ENCODE measurements around the gene PHC3. TPM values are rescaled to one million over a fixed set of nuclear protein-coding genes. Genes with fewer than 3 reads are reported as not detected.
A peak's percentile ranks its signal among the peaks of the same experiment; 100 is the strongest.

Gene PHC3
- total RNA-seq, 1 experiment from 2014 or later: 55.4 TPM

DNA sequence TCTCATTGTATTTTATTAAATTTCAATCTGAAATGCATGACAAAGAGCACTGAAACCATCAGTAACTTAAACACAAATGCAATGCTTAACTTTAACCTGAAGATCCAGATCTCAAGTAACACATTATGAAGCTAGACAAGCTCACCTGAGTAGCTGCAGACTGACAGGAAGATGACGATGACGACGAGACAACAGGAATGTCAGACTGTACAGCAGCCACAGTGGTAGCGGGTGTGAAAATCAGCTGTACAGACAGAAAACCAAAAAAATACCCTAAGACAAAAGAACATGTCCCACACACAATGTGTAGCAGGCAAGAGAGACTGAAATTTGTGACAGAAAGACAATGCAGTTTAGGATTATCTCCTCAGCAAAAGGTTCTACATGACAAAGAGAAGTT lies 36.3 kb downstream of the PHC3 start:
- no peak overlapping the region for H3K4me3 ChIP-seq (ENCODE audit: low read depth, low read length, poor library complexity, severe bottlenecking)
- H3K27me3 ChIP-seq (replicated peaks; ENCODE audit: insufficient read depth, low read depth, low read length, poor library complexity): no peaks in the 10 kb centered on the region
- BruUV-seq (replicated peaks): no TSS peak
- CTCF ChIA-PET: no interaction called here
- intact Hi-C loops (cut with micrococcal nuclease; ENCODE audit: unreplicated experiment): no loop called here
- no peaks in the 10 kb centered on the region for H3K4me1 ChIP-seq (ENCODE audit: insufficient read depth, low read length, poor library complexity, severe bottlenecking)
- H3K36me3 ChIP-seq (ENCODE audit: insufficient read depth, low read length, poor library complexity, severe bottlenecking): peaks cover 32% of the 10 kb centered on the region
- no peak for TF ChIP-seq EZH2 (IDR thresholded peaks at IDR 0.05; ENCODE audit: borderline replicate concordance, low read depth, low read length, poor library complexity, severe bottlenecking)
- TF ChIP-seq, protein P1, sequence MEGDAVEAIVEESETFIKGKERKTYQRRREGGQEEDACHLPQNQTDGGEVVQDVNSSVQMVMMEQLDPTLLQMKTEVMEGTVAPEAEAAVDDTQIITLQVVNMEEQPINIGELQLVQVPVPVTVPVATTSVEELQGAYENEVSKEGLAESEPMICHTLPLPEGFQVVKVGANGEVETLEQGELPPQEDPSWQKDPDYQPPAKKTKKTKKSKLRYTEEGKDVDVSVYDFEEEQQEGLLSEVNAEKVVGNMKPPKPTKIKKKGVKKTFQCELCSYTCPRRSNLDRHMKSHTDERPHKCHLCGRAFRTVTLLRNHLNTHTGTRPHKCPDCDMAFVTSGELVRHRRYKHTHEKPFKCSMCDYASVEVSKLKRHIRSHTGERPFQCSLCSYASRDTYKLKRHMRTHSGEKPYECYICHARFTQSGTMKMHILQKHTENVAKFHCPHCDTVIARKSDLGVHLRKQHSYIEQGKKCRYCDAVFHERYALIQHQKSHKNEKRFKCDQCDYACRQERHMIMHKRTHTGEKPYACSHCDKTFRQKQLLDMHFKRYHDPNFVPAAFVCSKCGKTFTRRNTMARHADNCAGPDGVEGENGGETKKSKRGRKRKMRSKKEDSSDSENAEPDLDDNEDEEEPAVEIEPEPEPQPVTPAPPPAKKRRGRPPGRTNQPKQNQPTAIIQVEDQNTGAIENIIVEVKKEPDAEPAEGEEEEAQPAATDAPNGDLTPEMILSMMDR (conservative IDR thresholded peaks at IDR 0.05; ENCODE audit: low read depth, low read length): no peak
- DNase-seq (ENCODE audit: low spot score): no peak
- H3K27ac ChIP-seq (ENCODE audit: low read depth, low read length, poor library complexity, severe bottlenecking): no peak overlapping the region
- POLR2A ChIA-PET (ENCODE audit: low non-redundant PET): no interaction called here
- H3K9me3 ChIP-seq (ENCODE audit: low read depth, low read length, poor library complexity, severe bottlenecking): no peaks in the 10 kb centered on the region

DNA sequence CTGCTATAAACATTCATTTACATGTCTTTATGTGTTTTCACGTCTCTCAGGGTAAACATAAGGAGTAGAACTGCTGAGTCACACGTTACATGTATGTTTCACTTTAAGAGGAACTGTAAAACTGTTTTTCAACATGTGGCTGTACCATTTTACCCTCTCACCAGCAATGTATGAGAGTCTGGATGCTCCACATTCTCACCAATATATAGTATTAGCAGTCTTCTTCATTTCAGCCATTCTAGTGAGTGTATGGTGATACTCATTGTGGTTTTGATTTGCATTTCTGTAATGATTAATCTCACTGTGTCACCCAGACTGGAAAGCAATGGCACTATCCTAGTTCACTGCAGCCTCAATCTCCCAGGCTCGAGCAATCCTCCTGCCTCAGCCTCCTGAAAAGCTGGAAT lies 37.1 kb downstream of the PHC3 start:
- peak overlapping the region; percentile 31 for H3K27ac ChIP-seq (ENCODE audit: low read depth, low read length, poor library complexity, severe bottlenecking)
- CTCF ChIA-PET: no interaction called here
- DNase-seq (ENCODE audit: low spot score): no peak
- POLR2A ChIA-PET (ENCODE audit: low non-redundant PET): no interaction called here
- H3K9me3 ChIP-seq (ENCODE audit: low read depth, low read length, poor library complexity, severe bottlenecking): no peaks in the 10 kb centered on the region
- TF ChIP-seq, protein P1 (conservative IDR thresholded peaks at IDR 0.05; ENCODE audit: low read depth, low read length): no peak
- no peak for TF ChIP-seq EZH2 (IDR thresholded peaks at IDR 0.05; ENCODE audit: borderline replicate concordance, low read depth, low read length, poor library complexity, severe bottlenecking)
- H3K4me1 ChIP-seq (ENCODE audit: insufficient read depth, low read length, poor library complexity, severe bottlenecking): no peaks in the 10 kb centered on the region
- intact Hi-C loops (cut with micrococcal nuclease; ENCODE audit: unreplicated experiment): no loop called here
- no peaks in the 10 kb centered on the region for H3K27me3 ChIP-seq (replicated peaks; ENCODE audit: insufficient read depth, low read depth, low read length, poor library complexity)
- no peak overlapping the region for H3K4me3 ChIP-seq (ENCODE audit: low read depth, low read length, poor library complexity, severe bottlenecking)
- BruUV-seq (replicated peaks): no TSS peak
- H3K36me3 ChIP-seq (ENCODE audit: insufficient read depth, low read length, poor library complexity, severe bottlenecking): peaks cover 28% of the 10 kb centered on the region

DNA sequence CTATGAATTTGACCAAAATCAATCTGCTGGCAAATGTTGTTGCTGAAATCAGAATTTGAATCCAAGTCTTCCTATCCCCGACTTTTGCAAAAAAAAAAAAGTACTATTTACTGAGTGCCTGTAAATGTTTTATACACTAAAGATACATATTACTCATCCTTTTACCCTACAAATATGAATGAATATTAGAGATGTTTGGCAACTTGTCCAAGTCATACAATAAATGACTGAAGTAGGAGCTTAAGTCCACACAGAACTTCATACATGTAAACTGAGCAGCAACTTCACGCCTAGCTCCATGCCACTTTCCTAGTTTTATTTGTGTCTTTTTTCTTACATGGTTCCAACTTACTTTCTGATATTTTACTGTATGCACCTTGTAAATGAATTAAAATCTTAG lies 39.2 kb downstream of the PHC3 start:
- H3K9me3 ChIP-seq (ENCODE audit: low read depth, low read length, poor library complexity, severe bottlenecking): no peaks in the 10 kb centered on the region
- no TSS peak for BruUV-seq (replicated peaks)
- peaks cover 20% of the 10 kb centered on the region for H3K36me3 ChIP-seq (ENCODE audit: insufficient read depth, low read length, poor library complexity, severe bottlenecking)
- H3K4me3 ChIP-seq (ENCODE audit: low read depth, low read length, poor library complexity, severe bottlenecking): no peak overlapping the region
- no peaks in the 10 kb centered on the region for H3K4me1 ChIP-seq (ENCODE audit: insufficient read depth, low read length, poor library complexity, severe bottlenecking)
- H3K27ac ChIP-seq (ENCODE audit: low read depth, low read length, poor library complexity, severe bottlenecking): no peak overlapping the region
- H3K27me3 ChIP-seq (replicated peaks; ENCODE audit: insufficient read depth, low read depth, low read length, poor library complexity): no peaks in the 10 kb centered on the region
- intact Hi-C loops (cut with micrococcal nuclease; ENCODE audit: unreplicated experiment): no loop called here
- ChIA-PET POLR2A (ENCODE audit: low non-redundant PET) (no interaction called here), CTCF (no interaction called here)
- TF ChIP-seq EZH2 (IDR thresholded peaks at IDR 0.05; ENCODE audit: borderline replicate concordance, low read depth, low read length, poor library complexity, severe bottlenecking): no peak
- TF ChIP-seq, protein P1 (conservative IDR thresholded peaks at IDR 0.05; ENCODE audit: low read depth, low read length): no peak
- no peak for DNase-seq (ENCODE audit: low spot score)
